ENCODE data around the gene SLC12A4.

SLC12A4 gene

DNA sequence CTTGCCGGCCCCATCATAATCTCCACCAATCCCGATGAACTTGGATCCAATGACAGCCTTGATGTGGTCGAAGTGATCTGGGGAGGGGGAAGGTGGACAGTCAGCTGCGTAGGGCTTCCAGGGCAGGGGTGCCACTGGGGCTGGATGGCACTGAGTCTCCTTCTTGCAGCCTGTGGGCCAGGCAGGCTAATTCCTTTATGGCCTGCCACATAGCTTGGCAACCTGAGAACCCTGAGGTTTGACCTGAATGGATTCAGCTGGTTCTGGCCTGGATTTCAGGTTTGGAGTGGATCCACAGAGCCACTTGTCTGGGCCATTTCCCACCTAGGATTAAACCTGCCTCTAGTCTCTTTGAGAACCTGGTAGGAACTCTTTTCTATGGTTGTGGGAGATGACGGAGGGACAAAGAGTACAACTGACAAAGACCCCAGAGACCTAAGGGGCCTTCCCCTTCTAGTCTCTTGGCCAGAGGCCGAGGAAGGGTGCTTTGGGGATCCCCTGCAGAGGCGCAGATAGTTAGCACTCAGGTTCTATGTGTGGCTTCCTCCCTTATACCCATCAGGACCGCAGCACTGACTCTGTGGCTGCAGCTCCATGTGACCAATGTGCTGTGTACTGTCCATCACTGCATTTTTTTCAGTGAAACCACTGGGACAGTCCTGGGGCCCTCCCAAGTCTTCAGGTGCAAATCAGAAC lies 21.0 kb upstream of the SLC12A4 start:
- Histone ChIP-seq H3K27ac (no peak overlapping the region), H3K9me3 (ENCODE audit: severe bottlenecking) (no peaks in the 10 kb centered on the region), H3K4me3 (ENCODE audit: low read depth, low read length) (no peak overlapping the region), H3K36me3 (no peaks in the 10 kb centered on the region), H3K27me3 (ENCODE audit: insufficient read depth, low read depth, severe bottlenecking) (no peaks in the 10 kb centered on the region)
- TF ChIP-seq, protein P1, sequence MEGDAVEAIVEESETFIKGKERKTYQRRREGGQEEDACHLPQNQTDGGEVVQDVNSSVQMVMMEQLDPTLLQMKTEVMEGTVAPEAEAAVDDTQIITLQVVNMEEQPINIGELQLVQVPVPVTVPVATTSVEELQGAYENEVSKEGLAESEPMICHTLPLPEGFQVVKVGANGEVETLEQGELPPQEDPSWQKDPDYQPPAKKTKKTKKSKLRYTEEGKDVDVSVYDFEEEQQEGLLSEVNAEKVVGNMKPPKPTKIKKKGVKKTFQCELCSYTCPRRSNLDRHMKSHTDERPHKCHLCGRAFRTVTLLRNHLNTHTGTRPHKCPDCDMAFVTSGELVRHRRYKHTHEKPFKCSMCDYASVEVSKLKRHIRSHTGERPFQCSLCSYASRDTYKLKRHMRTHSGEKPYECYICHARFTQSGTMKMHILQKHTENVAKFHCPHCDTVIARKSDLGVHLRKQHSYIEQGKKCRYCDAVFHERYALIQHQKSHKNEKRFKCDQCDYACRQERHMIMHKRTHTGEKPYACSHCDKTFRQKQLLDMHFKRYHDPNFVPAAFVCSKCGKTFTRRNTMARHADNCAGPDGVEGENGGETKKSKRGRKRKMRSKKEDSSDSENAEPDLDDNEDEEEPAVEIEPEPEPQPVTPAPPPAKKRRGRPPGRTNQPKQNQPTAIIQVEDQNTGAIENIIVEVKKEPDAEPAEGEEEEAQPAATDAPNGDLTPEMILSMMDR (IDR thresholded peaks at IDR 0.05; ENCODE audit: low read depth, low read length) = no peak
- DNase-seq = no peak

GRCh38 chr16:67988675-67989074 lies 20.2 kb upstream of the SLC12A4 start:
- no peaks in the 10 kb centered on the region for H3K27me3 ChIP-seq (ENCODE audit: insufficient read depth, low read depth, severe bottlenecking)
- DNase-seq = no peak
- TF ChIP-seq, protein P1 (IDR thresholded peaks at IDR 0.05; ENCODE audit: low read depth, low read length) = no peak
- H3K9me3 ChIP-seq (ENCODE audit: severe bottlenecking) = no peaks in the 10 kb centered on the region
- no peaks in the 10 kb centered on the region for H3K36me3 ChIP-seq
- no peak overlapping the region for H3K27ac ChIP-seq
- no peak overlapping the region for H3K4me3 ChIP-seq (ENCODE audit: low read depth, low read length)

DNA sequence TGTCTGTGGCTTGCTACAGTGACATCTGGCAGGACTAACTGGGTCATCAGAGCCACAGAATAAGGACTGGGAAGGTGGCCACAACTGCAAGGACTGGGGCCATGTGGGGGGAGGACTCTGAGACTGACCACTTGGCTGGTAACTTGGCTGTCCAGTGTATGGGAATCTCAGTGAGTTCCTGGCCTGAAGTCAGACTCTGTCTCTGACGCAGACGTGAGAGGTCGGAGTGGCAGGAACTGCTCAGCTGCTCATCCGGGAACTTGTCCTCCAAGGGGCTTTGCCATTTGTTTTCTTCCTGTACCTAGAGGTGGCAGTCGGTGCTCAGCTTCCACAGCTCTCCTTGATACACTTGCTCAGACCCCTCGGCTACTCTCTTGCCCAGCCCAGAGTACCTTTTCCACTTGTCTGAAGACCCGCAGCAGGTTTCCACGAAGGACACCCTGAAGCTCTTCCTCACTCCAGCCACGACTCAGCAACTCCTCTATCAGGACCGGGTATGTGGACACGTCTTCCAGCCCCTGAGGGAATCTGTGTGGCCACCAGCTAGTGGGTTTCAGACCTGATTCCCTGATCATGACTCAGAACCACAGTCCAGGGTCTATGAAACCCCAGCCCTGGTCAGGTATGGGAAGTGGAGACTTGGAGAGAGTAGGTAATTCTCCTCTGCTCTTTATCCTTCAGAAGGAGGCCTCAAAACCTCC lies 19.2 kb upstream of the SLC12A4 start:
- H3K36me3 ChIP-seq = no peaks in the 10 kb centered on the region
- TF ChIP-seq, protein P1 (IDR thresholded peaks at IDR 0.05; ENCODE audit: low read depth, low read length) = no peak
- H3K27me3 ChIP-seq (ENCODE audit: insufficient read depth, low read depth, severe bottlenecking) = no peaks in the 10 kb centered on the region
- no peak overlapping the region for H3K27ac ChIP-seq
- DNase-seq = no peak
- no peaks in the 10 kb centered on the region for H3K9me3 ChIP-seq (ENCODE audit: severe bottlenecking)
- no peak overlapping the region for H3K4me3 ChIP-seq (ENCODE audit: low read depth, low read length)

DNA sequence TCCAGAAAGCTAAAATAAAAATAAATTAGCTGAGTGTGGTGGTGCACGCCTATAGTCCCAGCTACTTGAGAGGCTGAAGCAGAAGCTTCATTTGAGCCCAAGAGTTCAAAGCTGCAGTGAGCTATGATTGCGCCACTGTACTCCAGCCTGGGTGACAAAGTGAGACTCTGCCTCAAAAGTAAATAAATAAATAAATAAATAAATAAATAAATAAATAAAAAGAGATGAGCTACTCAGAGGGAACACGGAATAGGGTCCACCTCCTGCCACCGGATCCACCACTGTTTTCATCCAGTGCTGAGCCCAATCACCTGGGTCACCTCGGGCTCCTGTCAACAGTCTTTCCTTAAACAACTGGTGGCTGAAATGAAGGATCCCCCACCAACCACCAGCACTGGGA lies 18.5 kb upstream of the SLC12A4 start:
- H3K4me3 ChIP-seq (ENCODE audit: low read depth, low read length) = no peak overlapping the region
- H3K27me3 ChIP-seq (ENCODE audit: insufficient read depth, low read depth, severe bottlenecking) = no peaks in the 10 kb centered on the region
- H3K9me3 ChIP-seq (ENCODE audit: severe bottlenecking) = no peaks in the 10 kb centered on the region
- no peak for DNase-seq
- TF ChIP-seq, protein P1 (IDR thresholded peaks at IDR 0.05; ENCODE audit: low read depth, low read length) = no peak
- no peak overlapping the region for H3K27ac ChIP-seq
- H3K36me3 ChIP-seq = no peaks in the 10 kb centered on the region

DNA sequence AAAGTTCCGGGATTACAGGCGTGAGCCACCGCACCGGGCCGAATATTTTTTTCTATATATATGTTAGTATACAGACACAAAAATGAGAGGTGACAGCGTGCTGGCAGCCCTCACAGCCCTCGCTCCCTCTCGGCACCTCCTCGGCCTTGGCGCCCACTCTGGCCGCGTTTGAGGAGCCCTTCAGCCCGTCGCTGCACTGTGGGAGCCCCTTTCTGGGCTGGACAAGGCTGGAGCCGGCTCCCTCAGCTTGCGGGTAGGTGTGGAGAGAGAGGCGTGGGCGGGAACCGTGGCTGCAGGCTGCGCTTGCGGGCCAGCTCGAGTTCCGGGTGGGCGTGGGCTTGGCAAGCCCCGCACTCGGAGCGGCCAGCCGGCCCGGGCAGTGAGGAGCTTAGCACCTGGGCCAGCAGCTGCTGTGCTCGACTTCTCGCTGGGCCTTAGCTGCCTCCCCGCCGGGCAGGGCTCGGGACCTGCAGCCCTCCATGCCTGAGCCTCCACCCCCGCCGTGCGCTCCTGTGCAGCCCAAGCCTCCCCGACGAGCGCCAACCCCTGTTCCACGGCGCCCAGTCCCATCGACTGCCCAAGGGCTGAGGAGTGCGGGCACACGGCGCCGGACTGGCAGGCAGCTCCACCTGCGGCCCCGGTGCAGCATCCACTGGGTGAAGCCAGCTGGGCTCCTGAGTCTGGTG lies 13.7 kb upstream of the SLC12A4 start:
- H3K27me3 ChIP-seq (ENCODE audit: insufficient read depth, low read depth, severe bottlenecking) = no peaks in the 10 kb centered on the region
- no peak overlapping the region for H3K27ac ChIP-seq
- TF ChIP-seq, protein P1 (IDR thresholded peaks at IDR 0.05; ENCODE audit: low read depth, low read length) = no peak
- no peaks in the 10 kb centered on the region for H3K36me3 ChIP-seq
- no peak for DNase-seq
- no peaks in the 10 kb centered on the region for H3K9me3 ChIP-seq (ENCODE audit: severe bottlenecking)
- H3K4me3 ChIP-seq (ENCODE audit: low read depth, low read length) = no peak overlapping the region

Data from WERI-Rb-1 (cell line).